Renal cortical epithelial cell (primary cell): Measurements from ENCODE around the gene LHFPL2. TPM values are rescaled to one million over a fixed set of nuclear protein-coding genes. Genes with fewer than 3 reads are reported as not detected.

Experiments used
- DNase-seq: peaks from one replicate; pipeline ENCODE4 v3.0.0-alpha.2; 2011; ENCODE audit warnings: low read depth
- total RNA-seq: library from RNA; depleted of rRNA; stranded (reverse); fragments of >200 nt; gene quantifications from 2 replicates; pipeline ENCODE4 v1.2.3, GENCODE V29; 2014

Gene LHFPL2
- total RNA-seq, 1 donor from 2014 or later, result 19.2 TPM

DNA sequence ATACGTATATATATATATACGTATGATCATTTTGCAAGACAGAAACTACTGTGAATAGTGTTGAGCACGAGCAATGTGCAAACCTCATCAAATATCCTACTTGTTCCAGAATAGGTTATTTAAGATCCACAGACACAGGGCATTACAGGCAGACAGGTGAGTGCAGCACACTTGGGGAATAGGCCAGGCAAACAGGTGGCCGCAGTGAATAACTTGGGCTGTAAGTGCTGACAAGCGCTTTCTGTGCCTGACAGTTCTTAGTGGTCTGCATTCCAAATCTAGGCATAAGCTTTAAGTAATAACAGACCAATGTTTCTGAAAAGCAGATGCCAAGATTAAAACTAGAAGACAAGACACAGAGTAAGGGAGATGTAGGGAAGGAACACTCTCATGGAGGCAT, 77.9 kb downstream of the LHFPL2 start:
- DNase-seq, result no peak

DNA sequence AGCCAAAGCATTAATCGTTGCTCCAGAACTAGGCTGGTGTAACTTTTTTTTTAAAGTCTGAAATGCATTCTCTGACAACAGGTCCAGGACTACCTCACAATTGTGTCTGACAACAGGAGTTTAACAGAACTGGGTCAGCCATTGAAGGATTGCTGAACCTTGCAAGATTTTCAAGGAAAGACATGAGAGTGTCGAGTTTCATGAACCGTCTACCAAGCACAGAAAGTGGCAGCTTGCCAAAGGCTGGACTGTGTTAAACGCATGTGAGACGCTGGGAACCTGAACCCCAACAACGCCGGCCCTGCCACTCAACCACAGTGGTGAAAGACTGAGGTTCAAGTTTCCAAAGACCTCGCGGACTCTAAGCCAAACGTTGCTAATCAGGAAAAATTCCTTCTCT, 79.1 kb downstream of the LHFPL2 start:
- DNase-seq, result peak; percentile 79

DNA sequence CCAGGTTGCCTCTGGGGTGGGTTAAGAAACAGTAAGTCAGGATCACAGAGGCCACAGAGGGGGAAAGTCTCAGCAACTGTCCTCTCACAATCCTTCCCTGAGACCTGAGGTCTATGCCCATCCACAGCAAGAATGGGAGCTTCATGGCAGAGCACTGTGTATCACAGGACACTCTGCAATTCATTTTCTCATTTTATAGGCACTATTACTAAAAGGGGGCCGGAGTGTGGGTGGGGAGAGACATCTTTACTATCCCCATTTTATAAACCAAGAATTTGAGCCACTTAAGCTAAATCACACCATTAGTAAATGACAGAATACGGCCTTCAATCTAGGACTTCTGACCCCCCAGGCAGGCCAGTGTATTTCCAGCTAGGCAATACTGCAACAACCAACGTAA, 79.9 kb downstream of the LHFPL2 start:
- DNase-seq, result no peak

- no peak for DNase-seq
These were observed 80.4 kb downstream of the LHFPL2 start for GRCh38 chr5:78568212-78568611.

GRCh38 chr5:78567617-78568016, 81.0 kb downstream of the LHFPL2 start:
- no peak for DNase-seq

DNA sequence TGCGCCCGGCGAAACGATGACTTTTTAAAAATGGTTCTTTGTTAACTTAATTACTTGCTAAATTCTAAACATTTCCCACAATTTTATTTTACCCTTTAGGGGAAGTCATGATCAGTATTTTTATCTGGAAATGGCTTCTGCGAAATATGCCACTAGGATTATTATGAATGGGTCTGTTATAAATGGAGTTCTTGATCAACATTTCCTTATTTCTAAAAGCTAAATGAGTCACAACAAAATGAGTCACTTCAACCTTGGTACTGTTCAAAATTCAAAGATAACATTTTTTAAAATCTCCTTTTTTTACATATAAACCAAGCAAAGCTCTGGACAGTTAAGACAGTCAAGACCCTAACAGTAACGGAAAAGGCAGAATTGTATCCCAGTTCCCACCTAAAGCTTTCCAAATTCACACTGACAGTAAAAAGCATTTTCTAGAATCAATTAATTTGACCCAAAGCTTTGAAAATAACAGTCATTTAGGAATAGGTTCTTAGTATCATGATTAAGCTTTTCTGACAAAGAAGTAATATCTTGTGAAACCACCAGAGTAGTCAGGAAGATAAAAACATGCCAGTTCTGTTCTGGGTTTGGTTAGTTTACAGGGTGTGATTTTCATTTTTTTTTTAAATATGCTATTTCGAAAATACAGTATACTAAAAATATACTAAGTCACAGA, 81.7 kb downstream of the LHFPL2 start:
- DNase-seq, result peak; percentile 39

- DNase-seq, result no peak
These were observed 83.2 kb downstream of the LHFPL2 start for GRCh38 chr5:78565395-78565794.

DNA sequence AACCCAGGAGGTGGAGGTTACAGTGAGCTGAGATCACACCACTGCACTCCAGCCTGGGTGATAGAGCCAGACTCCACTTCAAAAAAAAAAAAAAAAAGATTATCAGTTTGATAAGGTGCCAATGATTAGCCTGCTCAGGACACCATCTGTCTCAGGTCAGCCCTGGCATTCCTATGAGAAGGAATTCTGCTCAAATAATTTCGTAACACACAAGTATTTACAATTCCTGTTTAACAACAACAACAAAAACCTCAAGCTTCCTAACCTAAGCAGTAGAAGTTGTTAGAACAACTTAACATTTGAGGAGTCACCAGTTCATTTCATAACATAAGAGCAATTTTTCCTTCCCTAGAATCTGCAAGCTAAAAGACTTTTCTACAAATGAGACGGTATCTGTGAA, 85.0 kb downstream of the LHFPL2 start:
- no peak for DNase-seq

GRCh38 chr5:78562714-78563330, 85.8 kb downstream of the LHFPL2 start:
- no peak for DNase-seq

DNA sequence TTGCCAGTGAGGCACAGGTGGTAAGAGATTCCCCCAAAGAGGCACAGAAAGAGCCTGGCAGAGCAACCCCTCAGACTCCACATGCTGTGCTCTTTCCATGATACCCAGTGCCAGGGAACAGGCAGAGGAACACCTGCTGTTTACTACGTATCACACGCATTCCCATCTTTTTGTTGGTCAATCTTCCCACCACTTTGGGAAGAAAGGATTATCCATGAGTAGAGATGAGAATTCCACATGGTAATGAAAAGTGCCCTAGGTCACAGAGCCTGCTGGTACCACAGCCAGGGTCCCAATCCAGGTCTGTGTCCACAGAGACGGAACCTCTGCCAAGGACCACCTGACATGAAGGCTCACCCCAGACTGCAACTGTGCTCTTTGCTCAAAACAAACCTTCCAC, 86.6 kb downstream of the LHFPL2 start:
- DNase-seq, result no peak

GRCh38 chr5:78561261-78561660, 87.3 kb downstream of the LHFPL2 start:
- DNase-seq, result no peak

- DNase-seq, result no peak
These were observed 88.3 kb downstream of the LHFPL2 start for GRCh38 chr5:78560000-78560855.

- no peak for DNase-seq
These were observed 91.0 kb downstream of the LHFPL2 start for GRCh38 chr5:78557601-78558000.

DNA sequence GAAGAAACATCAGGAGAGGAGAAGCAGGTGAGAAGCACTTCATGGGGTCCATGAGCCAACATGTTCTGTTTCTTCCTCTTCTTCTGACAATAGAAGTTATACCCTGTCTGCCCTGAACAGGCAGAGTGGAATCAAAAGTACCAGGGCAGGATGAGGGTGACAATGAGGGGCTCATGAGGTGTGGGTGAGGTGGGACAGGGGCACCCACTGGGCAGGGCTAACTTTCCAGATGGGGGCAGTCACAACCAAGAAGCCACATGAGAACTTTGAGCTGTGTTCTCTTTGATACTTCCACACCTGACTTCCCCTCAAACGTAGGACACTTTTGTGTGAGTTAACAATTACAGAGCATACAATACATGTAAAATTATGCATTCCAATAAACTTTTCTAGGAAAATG, 92.7 kb downstream of the LHFPL2 start:
- no peak for DNase-seq

GRCh38 chr5:78554670-78555069, 93.9 kb downstream of the LHFPL2 start:
- DNase-seq, result no peak

DNA sequence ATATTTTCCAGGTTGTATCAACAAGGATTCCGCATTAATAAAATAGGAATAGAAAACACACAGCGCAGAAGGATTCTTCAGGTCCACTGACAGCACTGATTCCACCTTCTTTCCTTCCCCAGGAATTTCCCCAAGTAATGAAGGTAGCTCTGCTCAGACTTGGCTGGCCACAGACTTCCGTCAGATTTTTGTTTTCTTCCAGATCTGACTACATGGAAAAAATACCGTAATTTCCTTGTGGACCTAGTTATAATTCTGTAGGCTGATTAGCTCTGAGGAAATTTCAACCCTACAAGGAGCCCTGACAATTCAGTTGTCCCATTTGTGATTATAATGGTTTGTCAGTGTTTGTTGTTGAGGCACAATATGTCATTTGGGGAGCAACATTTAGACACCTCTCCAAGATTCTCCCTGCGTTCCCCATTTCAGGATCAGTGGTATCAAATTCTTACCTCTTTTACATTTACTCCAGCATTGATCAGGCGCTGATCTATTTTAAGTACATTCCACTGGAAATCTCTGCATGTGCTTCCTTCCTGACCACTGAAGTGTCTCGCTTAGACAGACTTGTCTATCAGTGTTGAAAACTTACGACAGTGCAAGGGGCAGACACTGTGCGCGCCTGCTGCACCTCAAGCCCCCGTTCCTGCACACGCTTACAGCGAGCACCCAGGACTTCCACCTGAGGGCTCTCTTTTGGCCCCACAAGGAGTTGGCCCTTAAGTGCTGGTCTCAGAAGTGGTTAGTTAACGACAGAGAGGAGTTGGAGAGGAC, 94.8 kb downstream of the LHFPL2 start:
- DNase-seq, result no peak

- no peak for DNase-seq
These were observed 95.7 kb downstream of the LHFPL2 start for GRCh38 chr5:78552729-78553342.

GRCh38 chr5:78550891-78551290, 97.7 kb downstream of the LHFPL2 start:
- DNase-seq, result no peak

- no peak for DNase-seq
These were observed 99.5 kb downstream of the LHFPL2 start for GRCh38 chr5:78549043-78549442.

DNA sequence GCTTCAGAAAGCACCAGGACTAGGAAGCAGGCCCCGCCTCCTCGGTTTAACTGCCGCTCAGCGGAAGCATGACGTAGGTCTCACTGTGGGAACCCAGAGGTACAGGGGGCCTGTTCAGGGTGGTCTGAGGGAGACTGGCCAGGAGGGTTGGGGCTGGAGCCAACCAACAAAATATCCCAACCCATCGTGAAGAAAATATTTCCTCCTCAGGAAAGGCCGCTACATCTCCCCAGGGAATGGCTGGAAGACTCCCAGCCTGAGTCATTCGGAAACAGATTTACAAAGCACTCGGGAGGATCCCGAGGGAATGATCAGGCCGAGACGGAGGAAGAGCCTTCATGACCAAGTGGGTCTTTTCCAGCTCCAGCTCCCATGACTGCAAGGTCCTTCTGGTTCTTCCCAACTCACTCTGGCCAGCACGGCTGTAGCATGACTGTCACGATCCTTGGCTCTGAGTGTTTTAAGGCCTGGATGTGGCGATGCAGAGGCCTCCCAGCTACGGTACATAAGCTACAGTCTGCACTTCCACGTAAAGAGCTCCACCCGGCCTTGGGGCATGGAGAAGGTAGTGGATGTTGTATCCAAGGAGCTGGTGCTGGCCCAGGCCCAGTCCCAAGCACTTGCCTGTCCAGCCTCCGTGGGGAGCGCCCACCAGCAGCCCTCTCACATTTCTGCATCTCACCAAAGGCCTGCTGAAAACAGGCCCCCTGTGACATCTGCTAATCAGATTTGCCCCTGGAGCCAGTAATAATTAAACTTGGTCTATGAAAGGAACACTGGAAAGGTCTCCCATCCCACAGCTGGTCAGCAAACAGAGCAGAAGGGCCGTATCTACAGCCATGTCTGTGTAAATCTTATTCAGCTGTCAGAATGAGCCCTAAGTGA, 100.6 kb downstream of the LHFPL2 start:
- DNase-seq, result no peak

GRCh38 chr5:78547183-78547582, 101.4 kb downstream of the LHFPL2 start:
- no peak for DNase-seq
